Measurements from ENCODE around the gene CAPRIN1.

The CAPRIN1 gene

GRCh38 chr11:34040571-34040970 is 11.0 kb upstream of the CAPRIN1 start:
- no peaks in the 10 kb centered on the region for H3K27me3 ChIP-seq (ENCODE audit: low read depth, low read length)
- TF ChIP-seq CTCF (IDR thresholded peaks at IDR 0.05; ENCODE audit: low read depth, low read length) (no peak), EZH2phosphoT487 (IDR thresholded peaks at IDR 0.05; ENCODE audit: low read depth) (no peak)

GRCh38 chr11:34044664-34045485 is 6.7 kb upstream of the CAPRIN1 start:
- H3K9me3 ChIP-seq (ENCODE audit: insufficient read depth, low read length): no peaks in the 10 kb centered on the region
- no peaks in the 10 kb centered on the region for H3K27me3 ChIP-seq (ENCODE audit: low read depth, low read length)
- H4K20me1 ChIP-seq (ENCODE audit: insufficient read depth, low read length): no peaks in the 10 kb centered on the region
- no peaks in the 10 kb centered on the region for H3K36me3 ChIP-seq (replicated peaks; ENCODE audit: low read depth, low read length)
- no peak for TF ChIP-seq EZH2phosphoT487 (IDR thresholded peaks at IDR 0.05; ENCODE audit: low read depth)
- no peak for TF ChIP-seq CTCF (IDR thresholded peaks at IDR 0.05; ENCODE audit: low read depth, low read length)
- H3K4me1 ChIP-seq (ENCODE audit: low read length): 0 out of 2 replicates have a peak, but pooled peaks cover 4% of the 10 kb centered on the region
- no peak overlapping the region for H3K27ac ChIP-seq (ENCODE audit: low read length)
- no peaks in the 10 kb centered on the region for H3K79me2 ChIP-seq (ENCODE audit: low read length)
- peak overlapping the region; percentile 5; the same call in 1 of the 2 replicates for H3K4me2 ChIP-seq (ENCODE audit: low read length)
- H2AFZ ChIP-seq (ENCODE audit: low read depth, low read length): peak overlapping the region; percentile 82
- no peak overlapping the region for H3K9ac ChIP-seq (ENCODE audit: low read length)
- H3K4me3 ChIP-seq (ENCODE audit: low read length): no peak overlapping the region

More at GRCh38 chr11:34040571-34040970, 11.0 kb upstream of the CAPRIN1 start:
- no peaks in the 10 kb centered on the region for H3K79me2 ChIP-seq (ENCODE audit: low read length)
- no peaks in the 10 kb centered on the region for H3K36me3 ChIP-seq (replicated peaks; ENCODE audit: low read depth, low read length)
- no peak overlapping the region for H3K27ac ChIP-seq (ENCODE audit: low read length)
- H3K4me2 ChIP-seq (ENCODE audit: low read length): no peak overlapping the region
- H3K9me3 ChIP-seq (ENCODE audit: insufficient read depth, low read length): no peaks in the 10 kb centered on the region
- no peak overlapping the region for H2AFZ ChIP-seq (ENCODE audit: low read depth, low read length)
- no peaks in the 10 kb centered on the region for H4K20me1 ChIP-seq (ENCODE audit: insufficient read depth, low read length)
- no peak overlapping the region for H3K9ac ChIP-seq (ENCODE audit: low read length)
- H3K4me1 ChIP-seq (ENCODE audit: low read length): 0 out of 2 replicates have a peak, but pooled peaks cover 4% of the 10 kb centered on the region
- no peak overlapping the region for H3K4me3 ChIP-seq (ENCODE audit: low read length)

- Histone ChIP-seq H3K9me3 (ENCODE audit: insufficient read depth, low read length) (no peaks in the 10 kb centered on the region), H3K4me2 (ENCODE audit: low read length) (no peak overlapping the region), H3K27me3 (ENCODE audit: low read depth, low read length) (no peaks in the 10 kb centered on the region), H2AFZ (ENCODE audit: low read depth, low read length) (0 out of 2 replicates have a peak overlapping the region, but pooled peaks have one; percentile 20), H3K4me3 (ENCODE audit: low read length) (no peak overlapping the region), H3K79me2 (ENCODE audit: low read length) (peaks cover 20% of the 10 kb centered on the region), H3K36me3 (replicated peaks; ENCODE audit: low read depth, low read length) (peaks cover 11% of the 10 kb centered on the region), H3K9ac (ENCODE audit: low read length) (no peak overlapping the region), H3K27ac (ENCODE audit: low read length) (no peak overlapping the region), H4K20me1 (ENCODE audit: insufficient read depth, low read length) (no peaks in the 10 kb centered on the region), H3K4me1 (ENCODE audit: low read length) (peaks cover 14% of the 10 kb centered on the region)
- no peak for TF ChIP-seq CTCF (IDR thresholded peaks at IDR 0.05; ENCODE audit: low read depth, low read length)
- no peak for TF ChIP-seq EZH2phosphoT487 (IDR thresholded peaks at IDR 0.05; ENCODE audit: low read depth)
These were observed 2.5 kb upstream of the CAPRIN1 start for GRCh38 chr11:34049028-34049427.

GRCh38 chr11:34050581-34051348 is 766 bp upstream of the CAPRIN1 start:
- Histone ChIP-seq H3K9me3 (ENCODE audit: insufficient read depth, low read length) (no peaks in the 10 kb centered on the region), H4K20me1 (ENCODE audit: insufficient read depth, low read length) (peaks cover 13% of the 10 kb centered on the region), H3K4me1 (ENCODE audit: low read length) (peaks cover 25% of the 10 kb centered on the region), H3K27ac (ENCODE audit: low read length) (peak overlapping the region; percentile 97), H3K79me2 (ENCODE audit: low read length) (peaks cover 37% of the 10 kb centered on the region), H3K9ac (ENCODE audit: low read length) (peak overlapping the region; percentile 97), H2AFZ (ENCODE audit: low read depth, low read length) (peak overlapping the region; percentile 62), H3K4me3 (ENCODE audit: low read length) (peak overlapping the region; percentile 96), H3K4me2 (ENCODE audit: low read length) (peak overlapping the region; percentile 96), H3K36me3 (replicated peaks; ENCODE audit: low read depth, low read length) (peaks cover 25% of the 10 kb centered on the region), H3K27me3 (ENCODE audit: low read depth, low read length) (no peaks in the 10 kb centered on the region)
- no peak for TF ChIP-seq CTCF (IDR thresholded peaks at IDR 0.05; ENCODE audit: low read depth, low read length)
- TF ChIP-seq EZH2phosphoT487 (IDR thresholded peaks at IDR 0.05; ENCODE audit: low read depth): no peak

Data from OCI-LY3 (cell line).